ENCODE results near the gene CDH1.
A peak's percentile ranks its signal among the peaks of the same experiment; 100 is the strongest.

DNA sequence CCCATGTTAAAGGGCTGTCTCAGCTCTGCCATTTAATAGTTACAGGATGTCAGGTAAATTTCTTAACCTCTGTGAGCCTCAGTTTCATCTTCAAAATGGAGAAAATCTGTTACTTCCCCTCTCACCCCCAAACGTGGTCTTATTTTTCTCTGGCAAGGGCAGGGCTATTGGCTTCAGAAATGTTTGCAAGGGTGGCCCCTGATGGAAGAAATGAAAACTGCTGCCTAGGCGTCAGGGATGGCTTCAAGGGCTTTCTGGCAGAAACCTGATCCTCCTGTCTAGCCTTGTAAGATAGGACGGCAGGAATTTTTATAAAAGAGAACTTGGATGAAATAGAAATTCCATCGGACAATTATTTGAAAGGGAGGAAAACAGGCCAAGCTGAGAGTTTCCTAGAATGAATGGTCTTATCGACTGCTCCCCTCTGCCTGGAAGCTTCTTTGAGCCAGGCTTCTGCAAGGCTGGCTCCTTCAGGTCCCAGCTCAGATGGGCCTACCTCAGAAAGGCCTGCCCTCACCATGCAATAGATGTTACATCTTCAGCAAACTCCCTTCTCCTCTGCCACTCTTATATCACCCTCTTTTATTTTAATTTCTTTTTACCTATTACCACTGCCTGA lies 63.3 kb downstream of the CDH1 start:
- TF ChIP-seq CTCF (IDR thresholded peaks at IDR 0.05) (peak; percentile 80), ZFX (IDR thresholded peaks at IDR 0.05; ENCODE audit: borderline replicate concordance) (no peak)
